Body of pancreas (tissue), 4 donors: ENCODE measurements around the gene DYRK3. TPM values are rescaled to one million over a fixed set of nuclear protein-coding genes. Genes with fewer than 3 reads are reported as not detected.

ENCODE experiments used
- ATAC-seq: fragments of 150-250 bp; one replicate; pipeline ENCODE4 v1.9.1; 2016
- DNase-seq, 4 donors: peaks; one replicate each; pipeline ENCODE4 v3.0.0-alpha.2; 2019
- H3K27ac ChIP-seq, 4 donors: fragments of 200-600 bp; sonication (generic); 1 replicate in 3 of 4; 2 replicates in 1 of 4; pipeline versions ENCODE4 v1.5.1 to v1.6.1; 2016 to 2019; ENCODE audit warnings: mild to moderate bottlenecking in 1 of 4, mixed read lengths in 1 of 4, moderate library complexity in 1 of 4
- H3K27me3 ChIP-seq, 2 donors: fragments of 200-600 bp; sonication (generic); one replicate each; pipeline ENCODE4 v1.6.0; 2016; ENCODE audit warnings: mild to moderate bottlenecking in 1 of 2
- H3K36me3 ChIP-seq, 2 donors: fragments of 200-600 bp; sonication (generic); replicated peaks in 1 of 2; 2 replicates each; pipeline ENCODE4 v1.5.1; 2016; ENCODE audit warnings: low read depth in 2 of 2; ENCODE audit not compliant: insufficient read depth in 1 of 2
- H3K4me1 ChIP-seq: fragments of 200-600 bp; sonication (generic); one replicate; pipeline ENCODE4 v1.6.0; 2016
- H3K4me3 ChIP-seq, 2 donors: fragments of 200-600 bp; sonication (generic); 1 replicate in 1 of 2; 2 replicates in 1 of 2; pipeline ENCODE4 v1.5.1; 2016 to 2019
- H3K9me3 ChIP-seq, 3 donors: fragments of 200-600 bp; sonication (generic); 1 replicate in 2 of 3; 2 replicates in 1 of 3; pipeline ENCODE4 v1.5.1; 2016
- POLR2A ChIP-seq, 3 donors: fragments of 450-650 bp; IDR thresholded peaks; one replicate each; pipeline ENCODE4 v1.6.1; 2016; ENCODE audit warnings: antibody characterized with exemption in 3 of 3, mild to moderate bottlenecking in 2 of 3
- WGBS, 2 donors: methylation state at CpG; one replicate each; pipeline ENCODE4 v1.1.5; 2017; 5-methylcytosine and 5-hydroxymethylcytosine counted together
- intact Hi-C: fragments of 100-400 bp; cut with DNase I; formaldehyde crosslinking; loops from one replicate; pipeline ENCODE4 v1.15.1; 2023
- total RNA-seq, 2 donors: library from RNA; depleted of rRNA; stranded (reverse); fragments of >200 nt; gene quantifications; one replicate each; pipeline ENCODE4 v1.1.0, GENCODE V29; 2016
- TF ChIP-seq, protein P1 (sequence below), 7 experiments: fragments of 450-650 bp in 4 of 7; fragments of 200-600 bp in 3 of 7; sonication (generic) in 3 of 7; IDR thresholded peaks; one replicate each; pipeline ENCODE4 v1.5.1; 2016 to 2019; ENCODE audit warnings: antibody characterized with exemption in 7 of 7

Gene DYRK3
- total RNA-seq, 2 donors from 2014 or later, result 1.6 to 4.7 TPM

DNA sequence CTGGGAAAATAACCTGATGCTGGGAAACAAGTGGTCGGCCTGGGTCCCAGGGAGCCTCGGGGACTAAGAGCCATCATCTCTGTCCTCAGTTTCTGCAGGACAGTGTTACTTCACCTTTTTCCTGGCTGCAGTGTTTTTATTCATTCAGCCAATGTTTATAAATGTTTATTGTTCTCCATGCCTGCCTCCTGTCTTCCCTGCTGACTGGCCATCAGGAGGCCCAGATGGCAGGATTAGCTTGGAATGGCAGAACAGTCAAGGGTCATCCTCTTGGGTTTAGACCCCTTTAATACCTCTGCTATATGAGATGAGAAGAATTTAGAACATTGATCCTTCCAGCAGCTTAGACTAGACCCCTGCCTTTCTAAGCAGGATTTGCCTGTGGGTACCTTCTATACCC lies 62.7 kb downstream of the DYRK3 start:
- intact Hi-C loops, result no loop called here
- Histone ChIP-seq H3K9me3 (no peaks in the 10 kb centered on the region), H3K36me3 (no peaks in the 10 kb centered on the region), H3K27me3 (no peaks in the 10 kb centered on the region), H3K4me3 (no peak overlapping the region), H3K27ac (no peak overlapping the region), H3K4me1 (peaks cover 73% of the 10 kb centered on the region)
- TF ChIP-seq, protein P1, sequence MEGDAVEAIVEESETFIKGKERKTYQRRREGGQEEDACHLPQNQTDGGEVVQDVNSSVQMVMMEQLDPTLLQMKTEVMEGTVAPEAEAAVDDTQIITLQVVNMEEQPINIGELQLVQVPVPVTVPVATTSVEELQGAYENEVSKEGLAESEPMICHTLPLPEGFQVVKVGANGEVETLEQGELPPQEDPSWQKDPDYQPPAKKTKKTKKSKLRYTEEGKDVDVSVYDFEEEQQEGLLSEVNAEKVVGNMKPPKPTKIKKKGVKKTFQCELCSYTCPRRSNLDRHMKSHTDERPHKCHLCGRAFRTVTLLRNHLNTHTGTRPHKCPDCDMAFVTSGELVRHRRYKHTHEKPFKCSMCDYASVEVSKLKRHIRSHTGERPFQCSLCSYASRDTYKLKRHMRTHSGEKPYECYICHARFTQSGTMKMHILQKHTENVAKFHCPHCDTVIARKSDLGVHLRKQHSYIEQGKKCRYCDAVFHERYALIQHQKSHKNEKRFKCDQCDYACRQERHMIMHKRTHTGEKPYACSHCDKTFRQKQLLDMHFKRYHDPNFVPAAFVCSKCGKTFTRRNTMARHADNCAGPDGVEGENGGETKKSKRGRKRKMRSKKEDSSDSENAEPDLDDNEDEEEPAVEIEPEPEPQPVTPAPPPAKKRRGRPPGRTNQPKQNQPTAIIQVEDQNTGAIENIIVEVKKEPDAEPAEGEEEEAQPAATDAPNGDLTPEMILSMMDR (IDR thresholded peaks at IDR 0.05), result no peak
- TF ChIP-seq POLR2A (IDR thresholded peaks at IDR 0.05), result no peak
- WGBS, 2 donors, result 64 to 77% methylated on average over 2 of the region's 2 CpGs
- ATAC-seq (no peak), DNase-seq (no peak)

Other genes starting within 250 kb of the DYRK3 start
- gene IKBKE, start 165.1 kb upstream of the DYRK3 start, total RNA-seq, result 10 to 100 TPM in 1 of 2 donors, 1 to 10 TPM in 1; 5.4 to 10.2 TPM
- gene RASSF5, start 128.0 kb upstream of the DYRK3 start, total RNA-seq, result 10 to 100 TPM; 21.5 to 35.9 TPM
- gene EIF2D, start 23.1 kb upstream of the DYRK3 start, total RNA-seq, result 10 to 100 TPM; 25.9 to 55.4 TPM
- 10 to 100 TPM; 29.1 to 46.5 TPM for gene MAPKAPK2, start 49.4 kb downstream of the DYRK3 start, total RNA-seq
- gene IL19, start 135.2 kb downstream of the DYRK3 start, total RNA-seq, result not detected
- 1 to 10 TPM in 1 of 2 donors, not detected in 1; 1.0 TPM for gene IL10, start 137.0 kb downstream of the DYRK3 start, total RNA-seq
- gene IL20, start 230.1 kb downstream of the DYRK3 start, total RNA-seq, result not detected